NOMO-1 (cell line): ENCODE data around the gene DEFB123.
"Not testable (repeated sequence)": the region's sequence is repeated elsewhere in the genome, so short reads cannot be mapped to it uniquely, and the experiment has no call there.

Experiments used
- DNase-seq, 2 experiments: peaks; one replicate each; lab custom pipeline; 2025; ENCODE audit not compliant: unreplicated experiment in 2 of 2; lab: John Stamatoyannopoulos, UW

DEFB123 gene, protein sequence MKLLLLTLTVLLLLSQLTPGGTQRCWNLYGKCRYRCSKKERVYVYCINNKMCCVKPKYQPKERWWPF

GRCh38 chr20:31440012-31440659, at the start of gene DEFB123:
Gene DEFB123 (plus strand): TSS chr20:31440632. CDS start chr20:31440699, 67 bp downstream.
- no peak for DNase-seq

DNA sequence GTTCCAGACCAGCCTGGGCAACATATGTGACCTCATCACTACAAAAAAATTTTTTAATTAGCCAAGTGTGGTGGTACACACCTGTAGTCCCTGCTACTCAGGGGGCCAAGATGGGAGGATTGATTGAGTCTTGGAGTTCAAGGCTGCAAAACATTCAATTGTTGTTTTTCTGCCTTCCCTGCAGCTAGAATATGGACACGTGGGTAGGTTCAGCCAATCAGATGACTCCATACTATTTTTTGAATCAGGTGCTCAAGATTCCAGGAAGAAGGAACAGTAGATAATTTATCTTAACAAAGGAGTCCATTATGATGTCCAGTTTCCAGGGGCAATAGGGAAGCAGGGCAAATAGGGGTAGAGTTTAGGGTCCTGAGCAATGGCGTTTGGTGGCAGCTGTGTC, 47.6 kb upstream of the DEFB123 start:
- no peak for DNase-seq

DNA sequence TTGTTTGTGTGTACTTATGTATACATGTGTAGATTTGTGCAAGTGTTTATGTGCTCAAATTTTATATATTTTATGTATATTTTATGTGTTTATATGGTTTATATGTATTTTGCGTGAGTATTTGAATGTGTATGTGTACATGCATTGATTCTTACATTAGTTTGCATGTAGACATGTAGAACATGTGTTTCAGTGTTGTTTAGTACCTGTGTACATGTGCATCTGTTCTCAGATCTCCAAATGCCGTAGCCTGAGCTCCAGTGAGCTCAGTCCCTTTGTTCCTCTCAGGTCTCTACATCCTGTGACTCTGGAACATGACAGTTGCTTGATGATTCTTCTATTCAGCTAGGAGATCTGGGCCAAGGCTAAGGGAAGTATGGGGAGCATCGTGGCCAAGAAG, 45.5 kb upstream of the DEFB123 start:
- DNase-seq = no peak

GRCh38 chr20:31403886-31404285, 36.5 kb upstream of the DEFB123 start:
- no peak for DNase-seq

- DNase-seq = no peak
Observed at GRCh38 chr20:31406115-31406514, 34.3 kb upstream of the DEFB123 start, which contains the start of gene DEFB121. Gene DEFB121 (minus strand): TSS chr20:31406215. CDS start chr20:31406152, 63 bp downstream.

- DNase-seq = no peak
Observed at GRCh38 chr20:31410011-31410410, 30.4 kb upstream of the DEFB123 start.

DNA sequence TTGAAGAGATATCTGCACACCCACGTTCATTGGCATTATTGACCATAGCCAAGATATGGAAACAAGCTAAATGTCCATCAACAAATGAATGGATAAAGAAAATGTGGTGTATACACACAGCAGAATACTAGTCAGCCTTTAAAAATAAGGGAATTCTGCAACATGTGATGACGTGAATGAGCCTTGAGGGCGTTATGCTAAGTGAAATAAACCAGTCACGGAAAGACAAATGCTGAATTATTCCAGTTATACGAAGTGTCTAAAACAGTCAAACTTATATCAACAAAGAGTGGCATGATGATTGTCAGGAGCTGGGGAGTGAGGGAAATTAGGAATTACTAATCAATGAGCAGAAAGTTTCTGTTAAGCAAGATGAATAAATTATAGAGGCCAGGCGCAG, 26.1 kb upstream of the DEFB123 start:
- DNase-seq = no peak

DNA sequence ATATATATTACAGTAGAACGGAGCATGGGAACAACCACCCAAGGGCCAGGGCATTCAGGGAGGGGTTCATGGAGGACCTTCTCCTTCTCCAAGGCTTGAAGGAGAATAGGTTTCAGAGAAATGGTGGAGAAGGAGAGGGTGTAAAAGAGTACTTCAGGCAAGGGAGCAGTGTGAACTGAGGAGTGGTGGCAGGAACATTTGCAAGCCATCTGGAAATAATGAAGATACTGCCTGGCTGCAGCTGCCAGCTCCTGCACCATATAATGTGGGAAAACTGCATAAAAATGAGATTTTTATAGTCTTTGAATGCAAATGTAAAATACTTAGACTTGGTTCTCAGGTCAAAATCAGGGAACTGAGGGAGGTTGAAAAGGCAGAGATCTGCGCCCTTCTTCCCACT, 24.8 kb upstream of the DEFB123 start:
- DNase-seq = no peak

DNA sequence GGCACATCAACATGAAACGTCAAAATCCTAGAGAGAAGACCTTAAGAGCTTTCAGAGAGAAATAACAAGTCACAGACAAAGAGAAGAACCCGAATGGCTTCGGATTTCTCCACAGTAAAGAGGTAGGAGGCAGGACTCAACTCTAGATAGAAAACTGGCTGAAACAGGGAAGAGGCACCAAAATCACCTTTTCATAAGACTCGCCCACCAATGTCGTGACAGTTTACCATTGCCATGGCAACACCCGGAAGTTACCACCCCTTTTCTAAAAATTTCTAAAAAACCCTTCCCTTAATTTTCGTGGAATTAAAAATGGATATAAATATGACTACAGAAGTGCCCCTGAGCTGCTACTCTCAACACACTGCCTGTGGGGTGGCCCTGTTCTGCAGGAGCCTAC, 22.1 kb upstream of the DEFB123 start:
- DNase-seq = no peak

DNA sequence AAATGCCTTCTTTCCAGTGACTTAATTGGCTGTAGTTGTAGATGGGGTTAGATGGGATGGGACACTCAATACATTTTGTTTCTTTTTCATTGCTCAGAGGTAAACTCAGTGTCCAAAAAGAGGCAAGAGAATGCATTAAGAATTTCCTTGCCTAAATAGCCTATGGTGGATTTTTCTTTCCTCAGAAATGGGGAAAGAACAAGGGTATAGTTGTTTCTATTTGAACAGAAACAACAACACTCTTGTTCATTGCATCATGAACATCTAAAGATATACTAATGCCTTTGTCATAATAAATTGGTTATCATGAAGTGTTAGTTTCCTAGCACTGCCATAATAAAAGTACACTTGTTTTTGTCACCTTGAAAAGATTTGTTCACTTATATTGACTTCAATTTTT, 14.6 kb upstream of the DEFB123 start:
- DNase-seq = no peak

GRCh38 chr20:31426891-31427551, 13.4 kb upstream of the DEFB123 start:
- DNase-seq = not testable (repeated sequence)

DNA sequence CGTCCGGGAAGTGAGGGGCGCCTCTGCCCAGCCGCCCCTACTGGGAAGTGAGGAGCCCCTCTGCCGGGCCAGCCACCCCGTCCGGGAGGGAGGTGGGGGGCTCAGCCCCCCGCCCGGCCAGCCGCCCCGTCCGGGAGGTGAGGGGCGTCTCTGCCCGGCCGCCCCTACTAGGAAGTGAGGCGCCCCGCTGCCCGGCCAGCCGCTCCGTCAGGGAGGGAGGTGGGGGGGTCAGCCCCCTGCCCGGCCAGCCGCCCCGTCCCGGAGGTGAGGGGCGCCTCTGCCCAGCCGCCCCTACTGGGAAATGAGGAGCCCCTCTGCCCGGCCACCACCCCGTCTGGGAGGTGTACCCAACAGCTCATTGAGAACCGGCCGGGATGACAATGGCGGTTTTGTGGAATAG, 12.9 kb upstream of the DEFB123 start:
- not testable (repeated sequence) for DNase-seq

- DNase-seq = no peak
Observed at GRCh38 chr20:31430568-31431115, 9.8 kb upstream of the DEFB123 start.

GRCh38 chr20:31446084-31446819, 5.8 kb downstream of the DEFB123 start:
- no peak for DNase-seq

DNA sequence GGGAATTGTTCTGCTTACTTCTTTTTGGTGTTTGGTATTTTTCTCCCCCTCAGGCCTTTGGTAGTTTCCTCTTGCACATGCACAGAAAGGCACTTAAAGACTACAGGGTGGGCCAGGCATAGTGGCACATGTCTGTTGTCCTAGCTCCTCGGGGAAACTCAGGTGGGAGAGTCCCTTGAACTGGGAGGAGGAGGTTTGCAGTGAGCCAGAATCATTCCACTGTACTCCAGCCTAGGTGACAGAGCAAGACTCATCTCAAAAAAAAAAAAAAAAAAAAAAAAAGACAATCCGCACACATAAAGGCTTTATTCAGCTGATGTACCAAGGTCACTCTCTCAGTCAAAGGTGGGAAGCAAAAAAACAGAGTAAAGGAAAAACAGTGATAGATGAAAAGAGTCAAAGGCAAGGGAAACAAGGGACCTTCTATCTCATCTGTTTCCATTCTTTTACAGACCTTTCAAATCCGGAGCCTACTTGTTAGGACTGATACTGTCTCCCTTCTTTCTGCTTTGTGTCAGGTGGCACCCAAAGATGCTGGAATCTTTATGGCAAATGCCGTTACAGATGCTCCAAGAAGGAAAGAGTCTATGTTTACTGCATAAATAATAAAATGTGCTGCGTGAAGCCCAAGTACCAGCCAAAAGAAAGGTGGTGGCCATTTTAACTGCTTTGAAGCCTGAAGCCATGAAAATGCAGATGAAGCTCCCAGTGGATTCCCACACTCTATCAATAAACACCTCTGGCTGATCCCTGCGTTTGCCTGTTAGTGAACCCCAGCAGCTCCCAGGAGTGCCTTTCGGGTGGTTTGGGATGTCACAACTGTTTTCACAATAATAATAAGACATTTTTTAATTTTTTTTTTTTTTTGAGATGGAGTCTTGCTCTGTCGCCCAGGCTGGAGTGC, 9.3 kb downstream of the DEFB123 start:
- no peak for DNase-seq

GRCh38 chr20:31452575-31452974, 12.1 kb downstream of the DEFB123 start:
- DNase-seq = no peak

DNA sequence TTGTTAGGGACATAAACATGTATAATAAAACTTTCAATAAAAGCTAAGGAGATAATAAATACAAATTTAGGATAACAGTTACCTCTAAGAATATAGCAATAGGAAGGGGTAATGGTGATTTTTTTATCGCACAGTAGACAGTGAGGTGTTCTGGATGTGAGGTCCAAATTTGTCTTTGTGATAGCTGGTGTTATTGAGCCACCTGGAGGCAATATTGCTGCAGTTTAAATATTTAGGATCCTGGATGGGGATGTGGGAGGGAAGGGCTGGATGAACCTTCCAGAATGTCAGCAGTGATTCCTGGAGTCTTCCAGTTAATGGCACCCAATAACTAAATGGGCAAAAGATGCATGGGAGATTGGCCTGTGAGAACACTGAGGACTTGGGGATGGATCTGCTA, 13.9 kb downstream of the DEFB123 start:
- DNase-seq = no peak

DNA sequence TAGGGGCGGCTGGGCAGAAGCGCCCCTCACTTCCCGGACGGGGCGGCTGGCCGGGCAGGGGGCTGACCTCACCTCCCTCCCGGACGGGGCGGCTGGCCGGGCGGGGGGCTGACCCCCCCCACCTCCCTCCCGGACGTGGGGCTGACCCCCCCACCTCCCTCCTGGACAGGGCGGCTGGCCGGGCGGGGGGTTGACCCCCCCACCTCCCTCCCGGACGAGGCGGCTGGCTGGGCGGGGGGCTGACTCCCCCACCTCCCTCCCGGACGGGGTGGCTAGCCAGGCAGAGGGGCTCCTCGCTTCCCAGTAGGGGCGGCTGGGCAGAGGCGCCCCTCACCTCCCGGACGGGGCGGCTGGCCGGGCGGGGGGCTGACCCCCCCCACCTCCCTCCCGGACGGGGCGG, 30.5 kb downstream of the DEFB123 start:
- not testable (repeated sequence) for DNase-seq

GRCh38 chr20:31472395-31473330, 32.2 kb downstream of the DEFB123 start:
- DNase-seq = no peak
